ENCODE data around the gene VWA3B.
"Not testable (repeated sequence)": the region's sequence is repeated elsewhere in the genome, so short reads cannot be mapped to it uniquely, and the experiment has no call there.

VWA3B gene

GRCh38 chr2:98134172-98135005 is 47.4 kb downstream of the VWA3B start:
- no peak for DNase-seq (ENCODE audit: low read depth, low spot score)

GRCh38 chr2:98137196-98137595 is 50.2 kb downstream of the VWA3B start:
- no peak for DNase-seq (ENCODE audit: low read depth, low spot score)

- not testable (repeated sequence) for DNase-seq (ENCODE audit: low read depth, low spot score)
These were observed 52.0 kb downstream of the VWA3B start for GRCh38 chr2:98138978-98139377.

- no peak for DNase-seq (ENCODE audit: low read depth, low spot score)
These were observed 53.2 kb downstream of the VWA3B start for GRCh38 chr2:98140210-98140609.

- no peak for DNase-seq (ENCODE audit: low read depth, low spot score)
These were observed 55.3 kb downstream of the VWA3B start for GRCh38 chr2:98142106-98142791.

GRCh38 chr2:98145070-98145469 is 58.1 kb downstream of the VWA3B start:
- no peak for DNase-seq (ENCODE audit: low read depth, low spot score)

GRCh38 chr2:98147900-98148299 is 60.9 kb downstream of the VWA3B start:
- not testable (repeated sequence) for DNase-seq (ENCODE audit: low read depth, low spot score)

GRCh38 chr2:98148595-98149332 is 61.8 kb downstream of the VWA3B start:
- no peak for DNase-seq (ENCODE audit: low read depth, low spot score)

- DNase-seq (ENCODE audit: low read depth, low spot score), result peak; percentile 47
These were observed 62.3 kb downstream of the VWA3B start for GRCh38 chr2:98149333-98149697.

- DNase-seq (ENCODE audit: low read depth, low spot score), result no peak
These were observed 66.5 kb downstream of the VWA3B start for GRCh38 chr2:98153481-98153880.

- DNase-seq (ENCODE audit: low read depth, low spot score), result no peak
These were observed 68.3 kb downstream of the VWA3B start for GRCh38 chr2:98155291-98155690.

- no peak for DNase-seq (ENCODE audit: low read depth, low spot score)
These were observed 68.7 kb downstream of the VWA3B start for GRCh38 chr2:98155716-98156115.

GRCh38 chr2:98156304-98156703 is 69.3 kb downstream of the VWA3B start:
- DNase-seq (ENCODE audit: low read depth, low spot score), result no peak

GRCh38 chr2:98157557-98157956 is 70.6 kb downstream of the VWA3B start:
- DNase-seq (ENCODE audit: low read depth, low spot score), result no peak

- no peak for DNase-seq (ENCODE audit: low read depth, low spot score)
These were observed 71.3 kb downstream of the VWA3B start for GRCh38 chr2:98158305-98158704.

- no peak for DNase-seq (ENCODE audit: low read depth, low spot score)
These were observed 73.6 kb downstream of the VWA3B start for GRCh38 chr2:98160554-98160953.

GRCh38 chr2:98161186-98161585 is 74.2 kb downstream of the VWA3B start:
- DNase-seq (ENCODE audit: low read depth, low spot score), result no peak

GRCh38 chr2:98164256-98164655 is 77.3 kb downstream of the VWA3B start:
- DNase-seq (ENCODE audit: low read depth, low spot score), result no peak

GRCh38 chr2:98165516-98166071 is 78.6 kb downstream of the VWA3B start:
- no peak for DNase-seq (ENCODE audit: low read depth, low spot score)

- no peak for DNase-seq (ENCODE audit: low read depth, low spot score)
These were observed 80.9 kb downstream of the VWA3B start for GRCh38 chr2:98167916-98168315.

- no peak for DNase-seq (ENCODE audit: low read depth, low spot score)
These were observed 83.1 kb downstream of the VWA3B start for GRCh38 chr2:98170076-98170475.

GRCh38 chr2:98172150-98172765 is 85.3 kb downstream of the VWA3B start:
- no peak for DNase-seq (ENCODE audit: low read depth, low spot score)

Data from brain pericyte (primary cell).